Measurements from ENCODE around the gene AUTS2. TPM values are rescaled to one million over a fixed set of nuclear protein-coding genes. Genes with fewer than 3 reads are reported as not detected.

The AUTS2 gene
- total RNA-seq, 1 donor from 2014 or later = 20.4 TPM

DNA sequence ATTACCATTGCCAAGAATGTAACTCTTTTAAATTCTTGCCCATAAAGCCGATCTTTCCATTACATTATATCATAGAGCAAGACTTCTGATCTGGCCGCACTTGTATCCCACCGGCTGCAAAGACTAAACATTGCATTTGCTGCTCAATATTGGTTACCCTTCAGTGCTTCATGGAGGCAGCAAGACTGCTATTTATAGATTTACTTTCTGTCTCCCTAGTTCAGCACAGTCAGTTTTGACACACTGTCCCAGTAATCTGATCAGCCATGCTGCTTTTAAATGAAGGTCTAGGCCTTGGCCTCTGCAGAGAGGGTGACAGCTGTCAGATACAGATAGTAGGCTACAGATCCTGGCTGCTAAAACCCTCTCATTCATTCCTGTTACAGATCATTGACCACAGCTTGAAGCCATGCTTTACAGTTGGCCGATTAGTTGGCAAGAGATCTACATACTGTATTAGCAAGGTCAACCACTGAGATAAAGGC is 971.1 kb downstream of the AUTS2 start:
- no peak for ATAC-seq

DNA sequence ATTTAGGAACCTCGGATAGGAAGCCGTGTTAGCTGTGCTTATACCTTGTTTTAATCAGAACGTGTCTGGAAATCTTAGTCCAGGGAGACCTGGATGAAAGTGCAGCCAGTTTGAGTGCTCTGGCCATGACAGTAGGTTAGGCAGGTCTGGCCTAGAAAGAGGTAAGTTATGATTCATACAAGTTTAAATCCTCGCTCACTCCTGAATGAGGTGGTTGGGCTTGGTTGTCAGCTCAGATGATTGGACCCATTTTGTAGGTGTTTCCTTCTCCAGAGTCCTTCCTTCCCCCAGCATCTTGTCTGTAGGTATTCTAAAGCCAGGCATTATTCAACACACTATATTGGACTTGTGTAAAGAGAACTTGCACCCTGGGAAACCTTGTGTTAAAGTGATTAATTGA is 971.8 kb downstream of the AUTS2 start:
- peak; percentile 69 for ATAC-seq

GRCh38 chr7:70570961-70571360 is 972.7 kb downstream of the AUTS2 start:
- ATAC-seq = no peak

DNA sequence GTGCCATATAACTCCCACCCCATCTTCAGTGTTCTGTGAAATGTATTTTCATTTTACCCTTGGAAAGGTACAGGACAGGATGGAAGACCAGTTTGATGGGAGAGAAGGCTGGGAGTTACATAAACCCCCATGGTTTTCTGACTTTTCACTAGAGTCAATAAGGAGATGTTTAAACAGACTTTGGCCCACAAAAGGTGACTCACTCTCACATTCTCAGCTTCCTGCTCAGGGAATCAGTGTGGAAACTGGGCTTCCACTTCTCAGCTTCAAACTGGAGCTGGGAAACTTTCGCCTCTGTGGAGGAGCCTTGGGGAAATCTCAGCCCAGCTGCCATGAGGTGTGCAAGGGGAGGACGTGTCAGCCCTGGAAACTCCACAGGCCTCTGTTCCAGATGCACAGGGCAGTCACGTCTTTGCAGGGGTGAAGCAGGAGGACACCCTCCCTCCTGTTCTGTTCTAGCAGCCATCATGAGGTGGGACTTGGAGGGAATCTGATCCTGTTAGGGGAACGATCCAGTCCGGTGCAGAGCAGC is 973.2 kb downstream of the AUTS2 start:
- ATAC-seq = peak; percentile 52

GRCh38 chr7:70571961-70572360 is 973.7 kb downstream of the AUTS2 start:
- peak; percentile 59 for ATAC-seq

DNA sequence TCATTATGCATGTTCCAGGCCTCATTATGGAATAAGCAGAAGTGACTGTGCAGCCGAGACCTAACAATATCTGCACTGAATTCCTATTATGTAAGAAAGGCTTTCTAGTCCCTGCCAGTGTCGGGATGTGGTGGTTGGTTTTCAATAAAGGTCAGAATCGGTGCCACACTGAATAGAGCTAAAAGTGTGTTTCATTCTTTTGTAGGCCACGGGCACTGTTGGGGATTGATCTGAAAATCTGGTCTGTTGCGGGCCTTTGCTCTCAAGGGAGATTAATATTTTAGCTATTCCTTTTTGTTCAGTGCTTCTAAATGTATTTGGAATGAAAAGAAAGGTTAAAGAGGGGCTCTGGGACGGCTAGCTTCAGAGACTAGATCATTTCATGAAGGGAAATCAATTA is 974.3 kb downstream of the AUTS2 start:
- ATAC-seq = no peak

DNA sequence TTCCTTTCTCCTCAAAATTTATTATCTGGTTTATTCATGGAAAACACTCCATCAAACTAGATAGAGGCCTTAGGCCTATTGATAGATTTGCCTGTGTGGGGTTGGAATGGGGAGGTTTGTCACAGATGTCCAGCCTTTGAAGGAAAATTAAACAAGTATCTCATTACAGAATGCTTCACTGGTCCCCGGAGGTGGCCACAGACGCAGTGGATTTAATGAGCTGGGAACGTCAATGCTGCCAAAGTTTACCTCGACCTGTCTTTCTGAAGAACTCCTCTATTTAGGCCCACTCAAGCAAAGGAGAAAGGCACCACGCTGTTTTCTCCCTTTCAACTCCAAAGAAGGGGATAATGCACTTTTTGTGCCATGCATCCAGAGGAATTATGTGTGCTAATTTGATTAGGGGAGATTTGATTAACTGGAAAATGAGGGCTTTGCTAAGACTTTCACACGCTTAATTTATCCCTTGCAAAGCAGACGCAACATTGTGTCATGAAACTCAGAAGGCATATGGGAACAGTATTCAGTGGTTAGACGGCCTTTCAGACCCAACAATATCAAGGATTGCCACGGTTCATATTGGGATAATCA is 974.9 kb downstream of the AUTS2 start:
- no peak for ATAC-seq

GRCh38 chr7:70573696-70574095 is 975.4 kb downstream of the AUTS2 start:
- ATAC-seq = no peak

DNA sequence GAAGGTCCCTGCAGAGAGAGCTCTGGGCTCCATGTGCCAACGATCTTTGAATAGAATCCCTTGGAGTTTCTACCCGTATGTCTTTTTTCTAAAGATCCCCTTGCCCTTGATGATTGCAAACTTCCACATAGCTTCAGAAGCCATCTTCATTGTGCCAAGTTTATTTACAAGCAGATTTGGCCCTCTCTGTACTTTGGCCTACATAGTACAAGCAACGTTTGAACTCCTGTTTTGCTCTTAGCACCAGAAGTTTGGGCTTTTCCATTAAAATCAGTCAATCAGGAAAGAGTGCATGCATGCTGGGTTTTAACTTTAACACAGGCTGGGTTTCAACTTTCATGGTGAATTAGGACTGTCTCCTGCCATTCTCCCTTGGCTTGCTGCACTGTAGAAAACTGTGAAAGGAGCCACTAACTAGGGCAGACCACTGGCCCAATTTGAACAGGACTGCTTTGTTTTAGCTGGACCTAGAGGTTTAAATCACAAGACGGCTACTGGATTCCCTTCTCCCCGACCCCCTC is 976.1 kb downstream of the AUTS2 start:
- no peak for ATAC-seq

DNA sequence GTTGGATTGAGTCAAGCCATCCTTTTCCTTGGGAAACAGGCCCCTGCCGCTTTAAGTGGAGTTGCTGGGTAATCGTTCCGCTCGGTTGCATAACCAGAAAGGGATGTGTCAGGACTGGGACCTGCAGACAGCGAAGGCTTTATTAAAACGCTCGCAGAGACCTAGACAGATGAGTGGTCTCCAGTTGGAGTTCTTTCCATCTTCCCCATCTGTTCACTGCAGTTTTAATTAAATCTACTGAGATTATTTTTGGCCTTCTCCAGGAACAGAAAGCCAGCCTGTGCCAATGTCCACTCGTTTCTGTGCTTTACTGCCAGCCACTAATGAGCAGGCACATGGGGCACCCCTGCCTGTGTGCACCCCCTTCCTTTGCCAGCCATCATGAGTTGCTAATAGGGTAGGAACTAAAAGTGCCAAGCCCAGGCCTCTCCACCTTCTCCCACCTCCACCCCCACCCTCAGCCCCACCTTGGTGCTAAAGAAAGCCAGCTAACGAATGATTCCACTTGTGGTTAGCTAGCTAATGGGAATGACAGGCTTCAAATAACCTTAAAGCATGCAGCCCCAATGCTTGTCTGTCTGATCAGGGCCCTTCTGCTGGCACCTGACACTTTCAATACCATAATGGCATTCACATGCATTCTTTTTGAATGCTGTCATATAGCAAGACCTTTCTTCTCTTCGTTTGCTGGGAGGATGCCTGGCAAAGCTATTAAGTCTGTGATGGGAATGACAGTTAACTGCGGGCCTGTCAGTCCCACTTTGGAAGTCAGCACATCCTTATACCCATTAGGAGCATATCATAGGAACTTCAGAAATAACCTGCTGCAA is 976.9 kb downstream of the AUTS2 start:
- ATAC-seq = peak; percentile 31

DNA sequence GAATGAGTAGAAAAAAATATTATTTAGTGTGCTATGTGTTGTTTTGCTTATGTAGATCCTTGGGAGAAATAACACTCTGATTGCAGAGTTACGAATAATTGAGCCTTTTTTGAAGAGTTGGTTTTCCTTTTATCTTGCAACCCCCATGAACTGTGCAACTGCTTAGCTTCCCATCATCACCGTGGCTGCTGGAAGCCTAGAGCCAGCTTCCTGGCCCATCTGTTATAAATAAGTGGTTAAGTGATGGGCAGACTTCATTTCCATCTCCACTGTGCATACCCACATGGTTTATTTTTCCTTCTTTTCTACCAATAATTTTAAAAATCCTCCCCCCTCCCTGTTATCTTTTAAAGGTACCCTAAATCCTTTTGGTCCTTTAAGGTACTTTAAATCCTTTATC is 978.8 kb downstream of the AUTS2 start:
- no peak for ATAC-seq

DNA sequence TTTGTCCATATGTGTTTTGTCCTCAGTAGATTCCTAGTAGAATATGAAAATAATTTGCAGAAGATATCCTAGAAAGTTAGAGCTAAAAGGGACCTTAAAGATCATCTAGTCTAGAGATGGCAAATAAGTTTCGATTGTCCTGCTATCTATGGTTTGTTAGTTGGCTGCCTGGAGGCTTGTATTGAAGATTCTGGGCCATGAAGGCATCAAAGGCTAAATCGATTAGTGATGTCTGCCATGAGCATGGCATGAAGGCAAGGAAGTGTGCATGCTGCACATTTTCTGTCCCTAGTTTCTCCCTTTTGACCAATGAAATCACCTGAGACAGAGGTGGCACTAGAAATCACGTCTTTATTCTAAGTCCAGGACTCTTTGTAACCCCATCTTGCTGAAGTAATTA is 979.9 kb downstream of the AUTS2 start:
- ATAC-seq = no peak

- no peak for ATAC-seq
Measured at GRCh38 chr7:70579397-70580097, 981.3 kb downstream of the AUTS2 start.

GRCh38 chr7:70580161-70580560 is 981.9 kb downstream of the AUTS2 start:
- no peak for ATAC-seq

- ATAC-seq = peak; percentile 34
Measured at GRCh38 chr7:70582927-70583895, 984.9 kb downstream of the AUTS2 start.

- ATAC-seq = peak; percentile 54
Measured at GRCh38 chr7:70583965-70584883, 985.9 kb downstream of the AUTS2 start.

DNA sequence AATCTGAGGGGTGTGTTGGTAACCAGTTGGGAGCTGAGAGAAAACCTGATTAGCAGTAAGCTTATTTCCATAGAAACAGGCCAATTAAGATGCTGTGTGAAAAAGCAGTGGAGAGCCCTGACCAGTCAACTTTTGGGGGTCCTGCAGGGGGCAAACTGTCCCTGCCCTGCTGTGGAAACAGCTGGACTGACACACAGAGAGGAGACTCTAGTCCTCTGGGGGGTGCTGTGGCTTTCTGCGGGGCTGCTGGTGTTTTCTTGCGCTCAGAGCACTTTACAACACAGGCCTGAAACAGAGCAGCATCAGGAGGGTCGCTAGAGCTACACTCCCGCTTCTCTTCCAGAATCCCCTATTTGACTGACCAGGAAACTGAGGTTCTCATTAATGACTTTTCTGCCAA is 986.8 kb downstream of the AUTS2 start:
- ATAC-seq = no peak

- ATAC-seq = no peak
Measured at GRCh38 chr7:70586822-70587221, 988.5 kb downstream of the AUTS2 start.

- no peak for ATAC-seq
Measured at GRCh38 chr7:70587739-70588138, 989.5 kb downstream of the AUTS2 start.

- no peak for ATAC-seq
Measured at GRCh38 chr7:70588191-70588921, 990.1 kb downstream of the AUTS2 start.

Data from esophagus mucosa (tissue), 1 donor.